ENCODE data around the gene PTPRD.

Gene PTPRD

DNA sequence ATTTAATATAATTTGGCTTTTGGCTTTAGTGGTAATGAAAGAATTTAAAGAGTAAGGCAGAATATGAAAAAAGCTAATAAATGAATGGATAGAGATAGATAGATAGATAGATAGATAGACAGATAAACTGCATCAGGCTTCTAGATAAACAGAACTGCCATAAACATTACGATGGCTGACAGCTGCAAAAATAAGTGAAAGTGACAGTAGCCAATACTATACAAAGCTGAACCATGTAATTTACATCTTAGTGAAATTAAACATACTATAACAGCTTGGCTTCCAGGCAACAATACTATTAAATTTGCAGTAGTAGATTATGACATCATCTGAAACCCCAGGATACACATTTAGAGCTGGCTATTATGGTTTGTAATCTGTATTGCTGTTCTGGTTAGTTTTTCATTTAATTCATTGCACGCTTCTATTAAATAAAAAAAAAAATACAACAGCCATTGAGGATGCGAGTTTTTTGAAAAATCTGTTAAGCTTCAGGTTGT, 1354.8 kb downstream of the PTPRD start:
- POLR2A ChIA-PET: no interaction called here
- no peaks in the 10 kb centered on the region for H3K4me1 ChIP-seq (ENCODE audit: control insufficient read depth, insufficient read depth, low read length)
- CTCF ChIA-PET: interaction anchor here (0.6 kb wide), 1 partner anchor 476 kb away, joined by 3 read pairs; no protein-coding TSS in a partner anchor
- no peaks in the 10 kb centered on the region for H3K9me3 ChIP-seq (ENCODE audit: control insufficient read depth, insufficient read depth, low read depth, low read length)
- TF ChIP-seq GLIS1 (tag by site-specific recombination; IDR thresholded peaks at IDR 0.05) (no peak), KLF8 (tag by site-specific recombination; IDR thresholded peaks at IDR 0.05) (no peak), OVOL3 (tag by site-specific recombination; IDR thresholded peaks at IDR 0.05) (no peak), ZNF791 (tag by site-specific recombination; IDR thresholded peaks at IDR 0.05) (no peak), ZFP3 (tag by site-specific recombination; IDR thresholded peaks at IDR 0.05; ENCODE audit: low read depth) (no peak), ZNF214 (tag by site-specific recombination; IDR thresholded peaks at IDR 0.05; ENCODE audit: borderline replicate concordance) (no peak), ZNF768 (tag by site-specific recombination; IDR thresholded peaks at IDR 0.05) (no peak), ZFHX2 (tag by site-specific recombination; conservative IDR thresholded peaks at IDR 0.05) (no peak), ZNF776 (tag by site-specific recombination; IDR thresholded peaks at IDR 0.05; ENCODE audit: borderline replicate concordance) (no peak), ZNF843 (tag by site-specific recombination; IDR thresholded peaks at IDR 0.05) (no peak), ZNF626 (tag by site-specific recombination; IDR thresholded peaks at IDR 0.05) (no peak), ZNF747 (tag by site-specific recombination; IDR thresholded peaks at IDR 0.05) (no peak), ZNF48 (tag by site-specific recombination; IDR thresholded peaks at IDR 0.05) (no peak), ZSCAN23 (tag by site-specific recombination; IDR thresholded peaks at IDR 0.05) (no peak), ZNF23 (tag by site-specific recombination; IDR thresholded peaks at IDR 0.05; ENCODE audit: borderline replicate concordance) (no peak)
- TF ChIP-seq, protein P1, sequence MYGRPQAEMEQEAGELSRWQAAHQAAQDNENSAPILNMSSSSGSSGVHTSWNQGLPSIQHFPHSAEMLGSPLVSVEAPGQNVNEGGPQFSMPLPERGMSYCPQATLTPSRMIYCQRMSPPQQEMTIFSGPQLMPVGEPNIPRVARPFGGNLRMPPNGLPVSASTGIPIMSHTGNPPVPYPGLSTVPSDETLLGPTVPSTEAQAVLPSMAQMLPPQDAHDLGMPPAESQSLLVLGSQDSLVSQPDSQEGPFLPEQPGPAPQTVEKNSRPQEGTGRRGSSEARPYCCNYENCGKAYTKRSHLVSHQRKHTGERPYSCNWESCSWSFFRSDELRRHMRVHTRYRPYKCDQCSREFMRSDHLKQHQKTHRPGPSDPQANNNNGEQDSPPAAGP (tag by site-specific recombination; IDR thresholded peaks at IDR 0.05): no peak
- TF ChIP-seq, protein P2, sequence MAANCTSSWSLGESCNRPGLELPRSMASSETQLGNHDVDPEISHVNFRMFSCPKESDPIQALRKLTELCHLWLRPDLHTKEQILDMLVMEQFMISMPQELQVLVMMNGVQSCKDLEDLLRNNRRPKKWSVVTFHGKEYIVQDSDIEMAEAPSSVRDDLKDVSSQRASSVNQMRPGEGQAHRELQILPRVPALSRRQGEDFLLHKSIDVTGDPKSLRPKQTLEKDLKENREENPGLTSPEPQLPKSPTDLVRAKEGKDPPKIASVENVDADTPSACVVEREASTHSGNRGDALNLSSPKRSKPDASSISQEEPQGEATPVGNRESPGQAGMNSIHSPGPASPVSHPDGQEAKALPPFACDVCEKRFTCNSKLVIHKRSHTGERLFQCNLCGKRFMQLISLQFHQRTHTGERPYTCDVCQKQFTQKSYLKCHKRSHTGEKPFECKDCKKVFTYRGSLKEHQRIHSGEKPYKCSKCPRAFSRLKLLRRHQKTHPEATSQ (tag by site-specific recombination; IDR thresholded peaks at IDR 0.05): no peak
- TF ChIP-seq, protein P3, sequence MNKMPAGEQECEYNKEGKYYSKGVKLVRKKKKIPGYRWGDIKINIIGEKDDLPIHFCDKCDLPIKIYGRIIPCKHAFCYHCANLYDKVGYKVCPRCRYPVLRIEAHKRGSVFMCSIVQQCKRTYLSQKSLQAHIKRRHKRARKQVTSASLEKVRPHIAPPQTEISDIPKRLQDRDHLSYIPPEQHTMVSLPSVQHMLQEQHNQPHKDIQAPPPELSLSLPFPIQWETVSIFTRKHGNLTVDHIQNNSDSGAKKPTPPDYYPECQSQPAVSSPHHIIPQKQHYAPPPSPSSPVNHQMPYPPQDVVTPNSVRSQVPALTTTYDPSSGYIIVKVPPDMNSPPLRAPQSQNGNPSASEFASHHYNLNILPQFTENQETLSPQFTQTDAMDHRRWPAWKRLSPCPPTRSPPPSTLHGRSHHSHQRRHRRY (tag by site-specific recombination; IDR thresholded peaks at IDR 0.05): no peak
- TF ChIP-seq, protein P4, sequence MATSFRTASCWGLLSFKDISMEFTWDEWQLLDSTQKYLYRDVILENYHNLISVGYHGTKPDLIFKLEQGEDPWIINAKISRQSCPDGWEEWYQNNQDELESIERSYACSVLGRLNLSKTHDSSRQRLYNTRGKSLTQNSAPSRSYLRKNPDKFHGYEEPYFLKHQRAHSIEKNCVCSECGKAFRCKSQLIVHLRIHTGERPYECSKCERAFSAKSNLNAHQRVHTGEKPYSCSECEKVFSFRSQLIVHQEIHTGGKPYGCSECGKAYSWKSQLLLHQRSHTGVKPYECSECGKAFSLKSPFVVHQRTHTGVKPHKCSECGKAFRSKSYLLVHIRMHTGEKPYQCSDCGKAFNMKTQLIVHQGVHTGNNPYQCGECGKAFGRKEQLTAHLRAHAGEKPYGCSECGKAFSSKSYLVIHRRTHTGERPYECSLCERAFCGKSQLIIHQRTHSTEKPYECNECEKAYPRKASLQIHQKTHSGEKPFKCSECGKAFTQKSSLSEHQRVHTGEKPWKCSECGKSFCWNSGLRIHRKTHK (tag by site-specific recombination; IDR thresholded peaks at IDR 0.05): no peak
- TF ChIP-seq, protein P5, sequence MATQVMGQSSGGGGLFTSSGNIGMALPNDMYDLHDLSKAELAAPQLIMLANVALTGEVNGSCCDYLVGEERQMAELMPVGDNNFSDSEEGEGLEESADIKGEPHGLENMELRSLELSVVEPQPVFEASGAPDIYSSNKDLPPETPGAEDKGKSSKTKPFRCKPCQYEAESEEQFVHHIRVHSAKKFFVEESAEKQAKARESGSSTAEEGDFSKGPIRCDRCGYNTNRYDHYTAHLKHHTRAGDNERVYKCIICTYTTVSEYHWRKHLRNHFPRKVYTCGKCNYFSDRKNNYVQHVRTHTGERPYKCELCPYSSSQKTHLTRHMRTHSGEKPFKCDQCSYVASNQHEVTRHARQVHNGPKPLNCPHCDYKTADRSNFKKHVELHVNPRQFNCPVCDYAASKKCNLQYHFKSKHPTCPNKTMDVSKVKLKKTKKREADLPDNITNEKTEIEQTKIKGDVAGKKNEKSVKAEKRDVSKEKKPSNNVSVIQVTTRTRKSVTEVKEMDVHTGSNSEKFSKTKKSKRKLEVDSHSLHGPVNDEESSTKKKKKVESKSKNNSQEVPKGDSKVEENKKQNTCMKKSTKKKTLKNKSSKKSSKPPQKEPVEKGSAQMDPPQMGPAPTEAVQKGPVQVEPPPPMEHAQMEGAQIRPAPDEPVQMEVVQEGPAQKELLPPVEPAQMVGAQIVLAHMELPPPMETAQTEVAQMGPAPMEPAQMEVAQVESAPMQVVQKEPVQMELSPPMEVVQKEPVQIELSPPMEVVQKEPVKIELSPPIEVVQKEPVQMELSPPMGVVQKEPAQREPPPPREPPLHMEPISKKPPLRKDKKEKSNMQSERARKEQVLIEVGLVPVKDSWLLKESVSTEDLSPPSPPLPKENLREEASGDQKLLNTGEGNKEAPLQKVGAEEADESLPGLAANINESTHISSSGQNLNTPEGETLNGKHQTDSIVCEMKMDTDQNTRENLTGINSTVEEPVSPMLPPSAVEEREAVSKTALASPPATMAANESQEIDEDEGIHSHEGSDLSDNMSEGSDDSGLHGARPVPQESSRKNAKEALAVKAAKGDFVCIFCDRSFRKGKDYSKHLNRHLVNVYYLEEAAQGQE (tag by site-specific recombination; IDR thresholded peaks at IDR 0.05): no peak
- no peaks in the 10 kb centered on the region for H3K36me3 ChIP-seq (ENCODE audit: control insufficient read depth in 2 of 2, insufficient read depth in 1 of 2, low read length in 2 of 2)
- no peak overlapping the region for H3K4me3 ChIP-seq (ENCODE audit: low read depth, low read length)
- no peak overlapping the region for H3K27ac ChIP-seq (ENCODE audit: extremely low read depth, low read depth, low read length)
